Osteocyte (in vitro differentiated cells): ENCODE results near the gene BPIFB6. TPM values are rescaled to one million over a fixed set of nuclear protein-coding genes. Genes with fewer than 3 reads are reported as not detected.

Experiments
- DNase-seq: peaks from one replicate; pipeline ENCODE4 v3.0.0; 2021; ENCODE audit warnings: mixed read lengths; ENCODE audit not compliant: unreplicated experiment; ENCODE audit errors: extremely low spot score
- H3K27ac Mint-ChIP-seq: one replicate; pipeline ENCODE4 v1.8.0; 2021; ENCODE audit warnings: mild to moderate bottlenecking, mixed read lengths; ENCODE audit not compliant: unreplicated experiment
- H3K27me3 Mint-ChIP-seq: one replicate; pipeline ENCODE4 v1.8.0; 2021; ENCODE audit warnings: mixed read lengths; ENCODE audit not compliant: unreplicated experiment
- H3K36me3 Mint-ChIP-seq: one replicate; pipeline ENCODE4 v1.8.0; 2021; ENCODE audit warnings: mixed read lengths; ENCODE audit not compliant: unreplicated experiment
- H3K4me1 Mint-ChIP-seq: one replicate; pipeline ENCODE4 v1.8.0; 2021; ENCODE audit warnings: mixed read lengths; ENCODE audit not compliant: unreplicated experiment
- H3K4me3 Mint-ChIP-seq: one replicate; pipeline ENCODE4 v1.8.0; 2021; ENCODE audit warnings: mild to moderate bottlenecking, moderate library complexity, mixed read lengths; ENCODE audit not compliant: unreplicated experiment
- H3K9me3 Mint-ChIP-seq: one replicate; pipeline ENCODE4 v1.8.0; 2021; ENCODE audit warnings: mixed read lengths; ENCODE audit not compliant: unreplicated experiment
- CTCF ChIP-seq: fragments of 200-600 bp; sonication (generic); IDR thresholded peaks from 2 replicates; pipeline ENCODE4 v1.5.0; 2021; ENCODE audit warnings: antibody characterized with exemption, mild to moderate bottlenecking, moderate library complexity
- total RNA-seq: library from RNA; stranded (reverse); gene quantifications from 2 replicates; pipeline ENCODE4 v1.2.1, GENCODE V29; 2021

The BPIFB6 gene
- total RNA-seq, 1 donor from 2014 or later: not detected

- Mint-ChIP-seq H3K27me3 (peaks cover 4% of the 10 kb centered on the region), H3K4me1 (no peaks in the 10 kb centered on the region), H3K36me3 (no peaks in the 10 kb centered on the region), H3K27ac (no peak overlapping the region), H3K4me3 (no peak overlapping the region), H3K9me3 (no peaks in the 10 kb centered on the region)
- DNase-seq: no peak
- no peak for TF ChIP-seq CTCF
These were observed 13.1 kb upstream of the BPIFB6 start for GRCh38 chr20:33018169-33018931.

GRCh38 chr20:33019465-33020277, 11.8 kb upstream of the BPIFB6 start:
- Mint-ChIP-seq H3K9me3 (no peaks in the 10 kb centered on the region), H3K4me3 (no peak overlapping the region), H3K27ac (no peak overlapping the region), H3K27me3 (peaks cover 4% of the 10 kb centered on the region), H3K36me3 (no peaks in the 10 kb centered on the region), H3K4me1 (no peaks in the 10 kb centered on the region)
- TF ChIP-seq CTCF: no peak
- no peak for DNase-seq

- H3K4me1 Mint-ChIP-seq: no peaks in the 10 kb centered on the region
- H3K4me3 Mint-ChIP-seq: no peak overlapping the region
- peaks cover 4% of the 10 kb centered on the region for H3K27me3 Mint-ChIP-seq
- no peak for DNase-seq
- no peak overlapping the region for H3K27ac Mint-ChIP-seq
- no peak for TF ChIP-seq CTCF
- H3K9me3 Mint-ChIP-seq: no peaks in the 10 kb centered on the region
- no peaks in the 10 kb centered on the region for H3K36me3 Mint-ChIP-seq
These were observed 10.9 kb upstream of the BPIFB6 start for GRCh38 chr20:33020278-33021161.

GRCh38 chr20:33021879-33022278, 9.6 kb upstream of the BPIFB6 start:
- no peak overlapping the region for H3K4me3 Mint-ChIP-seq
- H3K9me3 Mint-ChIP-seq: no peaks in the 10 kb centered on the region
- H3K27me3 Mint-ChIP-seq: no peaks in the 10 kb centered on the region
- no peaks in the 10 kb centered on the region for H3K4me1 Mint-ChIP-seq
- no peak for DNase-seq
- H3K27ac Mint-ChIP-seq: no peak overlapping the region
- no peak for TF ChIP-seq CTCF
- H3K36me3 Mint-ChIP-seq: no peaks in the 10 kb centered on the region
